Colon (tissue), 2 donors: ENCODE results near the gene HSD17B14.
"Not testable (repeated sequence)": the region's sequence is repeated elsewhere in the genome, so short reads cannot be mapped to it uniquely, and the experiment has no call there.

ENCODE experiments used
- FAIRE-seq: peaks from 2 replicates; lab custom pipeline; 2012; peaks lifted over from hg19 to GRCh38; lab: Jason Lieb, UNC
- donor health status: control.
- donor health status: control.

HSD17B14 gene

GRCh38 chr19:48867123-48867745 lies 30.9 kb upstream of the HSD17B14 start:
- no peak for FAIRE-seq

GRCh38 chr19:48866692-48867091 lies 30.4 kb upstream of the HSD17B14 start:
- no peak for FAIRE-seq

- no peak for FAIRE-seq
These were observed 26.5 kb upstream of the HSD17B14 start for GRCh38 chr19:48862827-48863226.

GRCh38 chr19:48861313-48861712 lies 25.0 kb upstream of the HSD17B14 start:
- FAIRE-seq: no peak

DNA sequence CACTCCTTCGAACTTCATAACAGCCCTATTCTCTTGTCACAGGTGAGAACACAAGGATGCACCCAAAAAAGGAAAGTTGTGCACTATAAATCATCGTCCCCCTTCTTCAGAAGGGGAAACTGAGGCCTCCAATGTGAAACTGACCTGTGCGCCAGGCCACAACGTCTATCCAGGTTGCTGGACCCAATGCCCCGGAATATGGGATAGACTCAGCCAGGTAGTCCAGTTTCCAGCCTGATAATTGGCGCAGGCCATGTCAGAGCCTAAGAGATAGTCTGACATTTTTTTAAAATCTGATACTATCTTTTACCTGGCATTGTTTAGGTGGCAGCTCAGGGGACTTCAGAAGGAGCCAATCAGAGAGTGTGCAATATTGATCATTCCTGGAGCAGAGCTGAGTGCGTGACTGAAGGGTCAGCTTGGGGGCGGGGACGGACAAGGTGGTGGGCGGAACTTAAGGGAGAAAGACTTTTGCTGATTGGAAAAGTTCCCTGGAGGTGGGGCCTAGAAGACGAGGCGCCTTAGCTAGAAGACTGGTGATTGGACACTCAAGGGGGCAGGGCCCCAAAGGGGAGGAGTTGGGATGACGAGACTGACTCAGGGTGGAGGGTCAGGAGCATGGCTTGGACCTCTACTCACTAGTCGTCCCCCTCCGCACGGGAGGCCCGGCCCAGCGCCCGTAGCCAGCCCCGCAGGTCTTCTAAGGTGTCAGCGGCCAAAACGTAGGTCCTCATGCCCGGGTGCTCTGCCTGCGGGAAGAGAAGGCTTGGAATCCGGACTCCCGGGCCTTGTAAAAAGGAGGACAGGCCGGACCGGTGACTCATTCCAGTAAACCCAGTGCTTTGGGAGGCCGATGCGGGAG lies 23.7 kb upstream of the HSD17B14 start:
- no peak for FAIRE-seq

GRCh38 chr19:48858984-48859710 lies 22.9 kb upstream of the HSD17B14 start:
- no peak for FAIRE-seq

- no peak for FAIRE-seq
These were observed 20.6 kb upstream of the HSD17B14 start for GRCh38 chr19:48856921-48857320.

DNA sequence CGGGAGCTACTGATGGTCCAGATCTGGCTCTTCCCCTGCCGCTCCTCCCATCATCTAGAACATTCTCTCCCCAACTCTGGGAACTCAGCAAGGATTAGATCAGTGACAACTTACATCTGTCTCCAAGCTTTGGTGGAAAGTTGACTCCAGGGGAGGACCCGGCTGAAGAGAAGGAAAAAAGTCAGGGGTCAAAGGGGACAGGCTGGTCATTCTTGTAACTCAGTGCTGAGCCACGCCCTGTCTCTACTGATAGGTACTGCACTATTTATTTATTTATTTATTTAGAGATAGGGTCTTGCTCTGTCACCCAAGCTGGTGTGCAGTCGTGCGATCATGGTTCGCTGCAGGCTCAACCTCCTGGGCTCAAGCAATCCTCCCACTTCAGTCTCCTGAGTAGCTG lies 17.8 kb upstream of the HSD17B14 start:
- no peak for FAIRE-seq

DNA sequence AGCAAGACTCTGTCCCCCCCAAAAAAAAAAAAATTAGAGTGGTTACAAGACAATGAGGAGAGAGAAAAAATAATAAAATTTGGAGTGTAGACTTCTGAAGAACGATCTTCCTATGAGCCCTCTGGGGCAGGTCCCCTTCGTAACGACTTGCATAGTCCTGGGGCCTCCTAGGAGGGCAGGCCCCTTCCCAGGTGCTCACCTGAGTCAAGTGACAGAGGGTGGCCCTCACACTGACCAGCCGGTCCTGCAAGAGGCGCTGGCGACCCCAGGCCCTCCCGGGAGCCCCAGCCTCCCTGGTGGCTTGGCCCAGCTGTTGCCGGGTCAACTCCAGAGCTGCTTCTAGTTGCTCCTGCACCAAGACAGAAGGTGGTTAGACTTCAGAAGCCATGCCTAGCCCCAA lies 17.2 kb upstream of the HSD17B14 start:
- no peak for FAIRE-seq

GRCh38 chr19:48852292-48852691 lies 16.0 kb upstream of the HSD17B14 start:
- FAIRE-seq: no peak

DNA sequence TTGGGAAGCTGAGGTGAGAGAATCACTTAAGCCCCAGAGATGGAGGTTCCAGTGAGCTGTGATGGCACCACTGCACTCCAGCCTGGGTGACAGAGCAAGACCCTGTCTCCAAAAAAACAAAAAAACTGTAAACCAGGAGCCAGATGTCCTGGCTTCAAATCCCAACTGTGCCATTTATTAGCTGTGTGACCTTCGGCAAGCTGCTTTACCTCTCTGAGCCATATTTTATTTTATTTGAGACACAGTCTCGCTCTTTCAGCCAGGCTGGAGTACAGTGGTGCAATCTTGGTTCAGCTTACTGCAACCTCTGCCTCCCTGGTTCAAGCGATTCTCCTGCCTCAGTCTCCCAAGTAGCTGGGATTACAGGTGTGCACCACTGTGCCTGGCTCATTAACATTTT lies 10.4 kb upstream of the HSD17B14 start:
- not testable (repeated sequence) for FAIRE-seq

DNA sequence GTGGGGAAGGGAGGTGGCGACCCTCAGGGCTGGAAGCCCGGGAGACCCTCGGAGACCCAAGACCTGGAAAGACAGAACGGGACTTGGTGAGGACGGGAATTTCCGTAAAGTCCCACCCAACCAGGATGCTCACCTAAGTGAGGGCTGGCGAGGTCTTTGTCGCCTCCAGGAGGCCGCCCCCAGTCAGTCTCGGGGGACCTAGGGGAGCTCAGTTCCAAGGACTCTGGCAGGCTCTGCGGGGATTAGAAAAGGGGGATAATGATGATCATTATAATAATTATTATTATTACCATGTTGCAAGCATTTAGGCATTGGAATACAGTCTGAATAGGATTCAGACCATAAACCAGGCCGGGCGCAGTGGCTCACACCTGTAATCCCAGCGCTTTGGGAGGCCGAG lies 9.1 kb upstream of the HSD17B14 start:
- no peak for FAIRE-seq

DNA sequence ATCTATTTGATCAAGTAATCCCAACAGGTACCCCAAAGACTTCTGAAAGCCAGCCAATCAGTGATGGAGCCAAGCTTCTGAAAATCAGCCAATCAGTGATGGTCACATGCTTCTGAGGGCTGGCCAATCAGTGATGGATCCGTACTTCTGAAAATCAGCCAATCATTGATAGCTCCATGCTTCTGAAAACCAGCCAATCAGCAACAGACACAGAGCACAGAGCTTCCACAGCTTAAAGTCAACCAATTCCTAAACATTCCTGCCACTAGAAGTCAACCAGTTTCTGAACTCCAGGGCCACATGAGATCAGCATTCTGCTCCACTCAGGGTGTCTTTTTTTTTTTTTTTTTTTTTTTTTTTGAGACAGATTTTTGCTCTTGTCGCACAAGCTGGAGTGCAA lies 8.2 kb upstream of the HSD17B14 start:
- no peak for FAIRE-seq

- no peak for FAIRE-seq
These were observed 6.5 kb upstream of the HSD17B14 start for GRCh38 chr19:48842789-48843162.

DNA sequence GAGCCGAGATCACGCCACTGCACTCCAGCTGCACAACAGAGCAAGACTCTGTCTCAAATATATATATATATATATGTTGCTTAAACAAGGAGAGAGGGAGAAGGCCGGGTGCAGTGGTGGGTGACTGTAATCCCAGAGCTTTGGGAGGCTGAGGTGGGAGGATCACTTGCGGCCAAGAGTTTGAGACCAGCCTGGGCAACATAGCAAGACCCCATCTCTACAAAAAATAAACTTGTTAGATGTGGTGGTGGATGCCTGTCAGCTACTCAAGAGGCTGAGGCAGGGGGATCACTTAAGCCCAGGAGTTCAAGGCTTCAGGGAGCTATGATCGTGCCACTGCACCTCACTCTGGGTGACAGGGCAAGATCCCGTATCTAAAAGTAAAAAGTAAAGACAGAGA lies 5.3 kb upstream of the HSD17B14 start:
- no peak for FAIRE-seq

DNA sequence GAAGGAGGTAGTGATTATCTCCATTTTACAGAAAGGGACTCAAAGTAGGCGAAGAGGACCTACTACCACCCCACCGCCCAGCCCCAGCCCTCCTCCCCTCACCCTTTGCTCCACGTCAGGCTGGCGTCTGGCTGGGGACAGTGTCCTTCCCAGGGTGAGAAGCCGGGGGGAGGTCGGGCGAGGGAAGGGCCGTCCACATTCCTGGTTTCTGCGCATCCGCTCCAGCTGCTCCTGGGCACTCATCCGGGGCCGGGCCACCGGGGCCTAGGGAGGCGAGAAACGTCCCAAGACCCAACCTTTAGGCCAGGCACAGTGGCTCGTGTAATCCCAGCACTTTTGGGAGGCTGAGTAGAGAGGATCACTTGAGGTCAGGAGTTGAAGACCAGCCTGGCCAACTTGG lies 4.8 kb upstream of the HSD17B14 start:
- no peak for FAIRE-seq

GRCh38 chr19:48837687-48838086 lies 1.4 kb upstream of the HSD17B14 start:
- FAIRE-seq: no peak

DNA sequence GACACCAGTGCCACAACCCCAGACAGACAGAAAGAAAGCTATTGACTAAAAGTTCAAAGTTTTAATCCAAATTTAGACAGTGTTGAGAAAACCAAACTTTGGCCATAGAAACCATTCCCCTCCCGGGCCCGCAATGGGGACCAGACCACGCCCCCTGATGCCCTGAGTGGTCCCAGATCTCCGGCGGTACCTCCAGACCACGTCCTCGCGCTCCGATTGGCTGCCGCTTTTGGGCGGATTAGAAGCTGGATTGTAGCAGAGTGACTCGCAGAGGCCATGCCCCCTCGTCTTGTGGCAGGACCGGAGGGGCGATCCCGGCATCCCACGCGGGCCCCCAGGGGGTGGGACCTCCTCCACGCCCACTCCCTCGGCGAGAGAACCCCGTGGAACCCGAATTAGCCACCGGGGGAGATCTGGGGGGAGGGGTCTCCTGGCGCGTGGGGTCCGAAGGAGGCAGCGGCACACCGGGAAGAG lies 797 bp upstream of the HSD17B14 start:
- no peak for FAIRE-seq

DNA sequence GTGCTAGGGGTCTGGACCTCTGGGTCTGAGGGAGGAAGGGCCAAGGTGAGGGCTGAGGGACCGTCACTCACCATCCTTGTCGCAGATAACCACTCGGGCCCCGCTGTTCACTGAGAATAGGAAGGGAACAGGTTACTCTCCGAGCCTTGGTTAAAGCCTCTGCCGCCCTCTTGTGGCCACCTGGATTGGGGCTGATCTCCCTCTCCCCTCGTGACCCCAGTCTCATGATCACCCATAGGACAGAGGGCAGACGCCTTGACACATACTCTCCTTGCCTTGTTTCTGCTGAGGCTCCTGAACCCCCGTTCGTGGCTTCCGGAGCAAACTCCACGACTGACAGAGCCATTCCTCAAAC lies 580 bp downstream of the HSD17B14 start:
- no peak for FAIRE-seq

- no peak for FAIRE-seq
These were observed 2.3 kb downstream of the HSD17B14 start for GRCh38 chr19:48833977-48834376.

- no peak for FAIRE-seq
These were observed 3.2 kb downstream of the HSD17B14 start for GRCh38 chr19:48833049-48833448.

DNA sequence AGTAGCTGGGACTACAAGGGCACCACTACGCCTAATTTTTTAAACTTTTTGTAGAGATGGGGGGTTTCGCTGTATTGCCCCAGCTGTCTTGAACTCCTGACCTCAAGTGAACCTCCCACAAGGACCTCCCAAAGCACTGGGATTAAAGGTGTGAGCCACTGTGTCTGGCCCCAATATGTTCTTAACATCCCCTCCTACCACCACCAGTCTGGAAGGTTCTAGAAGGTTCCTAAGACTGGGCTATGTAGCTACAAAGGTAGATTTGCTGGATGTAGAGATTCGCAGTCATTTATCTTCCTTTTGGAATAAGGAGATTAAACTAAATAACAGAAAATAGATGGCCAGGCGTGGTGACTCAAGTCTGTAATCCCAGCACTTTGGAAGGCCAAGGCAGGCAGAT lies 5.3 kb downstream of the HSD17B14 start:
- FAIRE-seq: no peak

- no peak for FAIRE-seq
These were observed 6.2 kb downstream of the HSD17B14 start for GRCh38 chr19:48830088-48830487.
